GM18505 (cell line): ENCODE measurements around the gene RASGEF1B.
"Not testable (repeated sequence)": the region's sequence is repeated elsewhere in the genome, so short reads cannot be mapped to it uniquely, and the experiment has no call there.

ENCODE experiments used
- ATAC-seq: cut with Tn5 transposase; IDR thresholded peaks from one replicate; pipeline ENCODE4 v1.9.1; 2021; ENCODE audit not compliant: unreplicated experiment
- POLR2A ChIP-seq: IDR thresholded peaks from 4 replicates; pipeline ENCODE4 v1.6.1; 2011; ENCODE audit warnings: borderline replicate concordance; ENCODE audit not compliant: insufficient read depth, insufficient read length; ENCODE audit errors: extremely low read depth

Gene RASGEF1B

DNA sequence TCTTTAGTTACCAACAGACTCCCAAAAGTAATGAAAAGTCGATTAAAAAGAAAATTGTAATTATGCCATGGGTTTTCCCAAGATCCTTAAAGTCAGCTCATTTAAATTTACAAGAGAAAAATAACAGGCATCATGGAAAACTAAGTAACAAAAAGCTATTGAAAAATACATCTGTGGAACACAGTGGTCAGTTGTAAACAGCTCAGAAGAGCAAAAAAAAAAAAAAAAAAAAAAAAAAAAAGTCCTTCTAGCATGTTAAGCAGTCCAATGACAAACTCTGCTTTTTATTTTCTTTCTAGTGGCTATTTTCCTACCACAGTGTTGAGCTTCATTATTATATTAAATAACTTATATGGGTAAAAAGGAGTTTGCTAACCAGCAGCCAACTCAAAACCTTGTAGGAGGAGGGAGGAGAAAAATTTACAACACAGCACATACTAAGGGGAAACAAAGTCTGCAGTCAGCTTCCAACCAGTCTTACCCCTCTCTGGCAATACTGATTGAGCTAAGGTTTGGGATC lies 44.9 kb downstream of the RASGEF1B start:
- no peak for ATAC-seq
- no peak for TF ChIP-seq POLR2A

DNA sequence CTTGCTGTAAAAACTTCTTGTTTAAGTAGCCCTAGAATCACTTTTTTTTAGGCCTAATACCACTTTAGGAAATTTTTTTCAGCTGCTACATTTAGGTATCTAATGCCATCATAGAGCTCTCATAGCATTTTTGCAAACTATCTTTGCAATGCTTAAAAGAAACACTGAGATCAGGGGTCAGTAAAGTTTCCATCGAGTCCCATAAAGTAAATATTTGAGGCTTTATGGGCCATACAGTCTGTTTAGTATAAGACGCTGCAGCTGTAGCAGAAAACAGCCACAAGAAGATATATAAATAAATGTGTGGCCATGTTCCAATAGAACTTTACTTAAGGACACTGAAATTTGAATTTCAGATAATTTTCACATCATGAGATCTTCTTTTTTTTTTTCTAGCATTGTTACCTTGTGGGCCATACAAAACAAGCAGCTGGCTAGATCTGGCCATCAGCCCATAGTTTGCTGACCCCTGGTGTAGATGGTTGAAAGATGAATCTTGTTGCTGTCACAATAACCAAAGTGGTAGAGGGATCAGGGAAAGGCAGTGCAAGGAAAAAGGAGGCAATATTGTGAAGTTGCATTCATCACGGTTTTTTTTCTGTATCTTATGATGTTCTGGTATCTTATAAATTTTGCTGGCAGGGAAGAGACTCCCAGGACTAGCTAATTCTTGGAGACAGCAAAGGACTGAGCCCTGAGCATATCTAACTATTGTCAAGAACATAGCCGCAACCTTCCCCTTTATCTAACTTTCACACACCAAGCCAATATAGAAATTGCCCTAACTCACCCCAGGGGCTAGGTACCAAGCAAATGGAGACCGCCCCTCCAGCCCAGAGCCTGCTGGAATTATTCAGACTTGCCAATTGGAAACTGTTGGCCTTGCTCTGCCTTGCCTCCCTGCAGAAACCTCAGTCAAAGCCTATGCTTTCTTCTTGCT lies 46.6 kb downstream of the RASGEF1B start:
- no peak for TF ChIP-seq POLR2A
- no peak for ATAC-seq

DNA sequence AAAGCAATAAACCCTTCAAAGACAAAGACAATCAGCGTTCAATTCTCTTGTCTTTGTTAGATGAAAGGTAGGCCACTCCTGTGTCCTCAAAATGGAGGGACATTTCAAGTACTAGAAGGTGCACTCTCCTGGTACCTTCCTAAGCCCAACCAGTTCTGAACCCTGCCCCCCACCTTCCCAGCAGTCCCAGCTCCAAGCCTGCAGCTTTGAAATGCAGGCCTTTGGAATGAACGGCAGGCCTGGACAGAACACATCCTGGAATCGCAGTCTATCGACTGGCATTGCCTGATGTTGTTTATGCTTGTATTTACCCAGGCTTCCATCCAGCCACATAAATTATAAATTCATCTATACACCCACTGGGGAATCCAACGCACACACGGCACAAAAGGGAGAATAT lies 47.4 kb downstream of the RASGEF1B start:
- TF ChIP-seq POLR2A, result no peak
- no peak for ATAC-seq

DNA sequence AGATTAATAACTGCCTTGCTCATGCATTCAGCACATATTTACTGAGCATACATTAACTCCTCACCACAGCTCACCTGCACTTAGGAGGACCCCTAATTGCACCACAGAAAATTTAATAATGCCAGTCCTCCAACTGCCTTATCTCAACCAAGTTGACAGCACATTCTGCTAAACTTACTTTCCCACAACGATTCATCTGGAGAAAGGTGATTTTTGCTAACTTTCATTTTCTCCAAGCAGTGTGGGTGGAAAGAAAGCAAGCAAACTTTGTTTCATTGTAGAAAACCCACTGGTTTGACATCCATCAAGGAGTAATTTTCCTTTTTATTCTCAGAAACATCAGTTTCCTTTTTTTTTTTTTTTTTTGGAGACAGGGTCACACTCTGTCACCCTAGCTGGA lies 49.1 kb downstream of the RASGEF1B start:
- no peak for TF ChIP-seq POLR2A
- no peak for ATAC-seq

DNA sequence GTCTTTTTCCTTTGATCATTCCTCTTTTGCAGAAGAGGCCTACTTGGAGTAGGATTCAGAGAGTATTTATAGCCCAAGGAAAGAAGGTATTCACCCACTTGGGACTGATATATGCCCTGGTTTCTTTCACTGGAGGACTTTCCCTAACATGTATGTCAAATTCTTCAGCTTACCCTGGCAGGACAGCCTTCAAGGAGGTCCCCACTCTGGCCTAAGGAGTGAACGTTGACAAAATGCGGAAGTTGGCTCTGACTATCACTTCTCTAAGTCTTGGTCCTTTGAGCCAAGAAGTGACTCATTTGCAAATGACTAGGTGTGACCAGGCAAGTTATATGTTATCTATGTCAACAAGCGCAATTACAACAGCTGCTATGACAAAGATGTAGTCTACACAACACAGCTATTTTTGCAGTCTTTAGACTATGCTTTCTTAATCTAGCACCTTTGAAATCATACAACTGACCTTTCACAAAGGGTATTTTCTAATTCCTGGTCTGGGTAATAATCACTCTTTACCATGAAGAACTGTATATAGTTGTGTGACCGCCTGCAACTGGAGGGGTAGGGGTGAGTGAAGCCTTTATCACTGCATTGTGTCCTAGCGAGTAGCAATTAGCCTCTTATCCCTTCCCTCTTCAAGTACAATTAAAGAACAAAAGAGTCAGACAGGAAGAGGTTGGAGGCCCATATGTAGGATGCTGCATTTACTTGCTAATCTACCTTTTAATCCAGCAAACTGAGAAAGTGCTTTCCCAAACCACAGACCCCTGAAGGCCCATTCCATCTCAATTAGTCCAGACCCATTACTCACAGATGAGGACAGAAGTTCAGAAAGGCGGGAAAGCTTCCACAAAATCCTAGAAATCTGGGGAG lies 50.1 kb downstream of the RASGEF1B start:
- peak; percentile 100 for ATAC-seq
- no peak for TF ChIP-seq POLR2A

DNA sequence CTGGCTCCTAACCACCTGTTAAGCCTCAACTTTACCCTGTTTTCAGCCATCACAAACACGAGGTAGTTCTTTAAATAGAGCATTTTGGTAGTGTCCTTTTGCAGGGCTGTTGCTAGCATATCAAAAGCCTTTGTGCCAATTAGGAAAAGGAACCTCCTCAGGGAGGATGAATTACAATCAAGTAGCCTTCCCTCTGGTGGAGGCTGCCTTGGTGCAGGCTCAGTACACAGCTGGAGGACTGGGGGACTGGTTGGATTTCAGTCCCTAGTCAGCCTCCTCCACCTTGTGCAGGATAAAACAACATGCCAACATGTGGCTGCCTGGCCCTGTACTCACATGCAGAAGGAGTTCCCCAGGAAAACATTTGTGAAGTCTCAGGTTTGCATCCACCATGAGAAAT lies 53.1 kb downstream of the RASGEF1B start:
- TF ChIP-seq POLR2A, result no peak
- ATAC-seq, result no peak

DNA sequence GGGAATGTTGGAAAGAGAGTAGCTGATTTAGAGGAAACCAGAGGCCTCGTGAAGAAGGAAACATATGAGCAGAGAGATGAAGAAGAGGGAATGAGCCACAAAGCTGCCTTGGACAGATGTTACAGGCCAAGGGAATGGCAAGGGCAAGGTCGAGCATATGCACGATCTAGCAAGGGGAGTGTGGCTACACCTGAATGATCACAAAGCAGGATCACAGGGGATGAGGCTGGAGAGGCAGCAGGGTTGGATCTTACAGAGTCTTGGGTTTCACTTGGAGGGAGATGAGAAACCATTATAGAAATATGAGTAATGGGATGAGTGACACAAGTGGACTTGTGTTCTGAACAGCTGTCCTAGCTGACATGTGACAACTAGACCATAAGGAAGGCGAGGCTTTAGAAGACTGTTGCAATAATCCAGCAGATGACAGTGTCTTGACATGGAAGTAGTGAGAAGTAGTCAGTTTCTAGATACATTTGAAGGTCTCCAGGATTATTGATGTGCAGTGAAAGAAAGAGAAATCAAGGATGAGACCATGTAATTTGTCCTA lies 58.7 kb downstream of the RASGEF1B start:
- ATAC-seq, result no peak
- TF ChIP-seq POLR2A, result no peak

DNA sequence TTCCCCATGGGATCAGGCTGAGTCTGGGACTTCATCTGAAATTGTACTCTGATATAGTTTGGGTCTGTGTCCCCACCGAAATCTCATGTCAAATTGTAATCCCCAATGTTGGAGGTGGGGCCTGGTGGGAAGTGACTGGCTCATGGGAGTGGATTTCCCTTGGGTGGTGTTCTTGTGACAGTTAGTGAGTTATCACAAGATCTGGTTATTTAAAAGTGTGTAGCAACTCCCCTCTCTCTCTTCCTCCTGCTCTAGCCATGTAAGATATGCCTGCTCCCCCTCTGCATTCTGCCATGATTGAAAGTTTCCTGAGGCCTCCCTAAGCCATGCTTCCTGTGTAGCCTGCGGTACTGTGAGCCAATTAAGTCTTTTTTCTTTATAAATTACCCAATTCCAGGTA lies 61.0 kb downstream of the RASGEF1B start:
- no peak for TF ChIP-seq POLR2A
- no peak for ATAC-seq

DNA sequence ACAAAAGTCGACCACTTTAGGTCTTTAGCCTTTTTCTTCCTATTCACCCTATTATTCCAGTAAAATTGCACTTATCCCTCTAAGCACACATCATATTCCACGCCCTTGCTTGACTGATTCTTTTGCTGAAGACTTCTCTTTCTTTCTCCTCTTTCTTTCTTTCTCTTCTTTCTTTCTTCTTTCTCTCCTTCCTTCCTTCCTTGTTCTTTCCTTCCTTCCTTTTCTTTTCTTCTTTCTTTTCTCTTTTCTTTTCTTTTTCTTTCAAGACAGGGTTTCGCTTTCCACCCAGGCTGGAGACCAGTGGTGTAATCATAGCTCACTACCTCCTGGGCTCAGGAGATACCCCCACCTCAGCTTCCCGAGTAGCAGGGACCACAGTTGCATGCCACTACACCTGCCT lies 61.9 kb downstream of the RASGEF1B start:
- ATAC-seq, result no peak
- TF ChIP-seq POLR2A, result no peak

DNA sequence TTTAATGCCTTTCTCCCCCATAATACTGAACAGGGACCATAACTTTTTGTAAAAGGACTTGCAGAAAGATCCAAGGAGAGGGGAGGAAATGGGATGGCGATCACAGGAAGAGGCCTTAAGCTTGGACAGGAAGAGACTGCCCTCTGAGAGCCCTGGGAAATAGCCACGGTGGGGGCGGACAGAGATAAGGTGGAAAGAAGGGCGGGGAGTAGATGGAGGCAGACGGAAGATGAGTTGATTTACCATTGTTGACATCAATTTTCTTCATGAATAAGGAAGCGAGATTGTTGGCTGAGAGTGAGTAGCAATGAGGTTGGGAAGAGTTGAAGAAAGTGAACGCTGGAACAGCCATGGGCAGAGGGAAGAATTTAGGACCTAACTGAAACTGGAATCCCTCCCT lies 63.4 kb downstream of the RASGEF1B start:
- ATAC-seq, result no peak
- TF ChIP-seq POLR2A, result no peak

DNA sequence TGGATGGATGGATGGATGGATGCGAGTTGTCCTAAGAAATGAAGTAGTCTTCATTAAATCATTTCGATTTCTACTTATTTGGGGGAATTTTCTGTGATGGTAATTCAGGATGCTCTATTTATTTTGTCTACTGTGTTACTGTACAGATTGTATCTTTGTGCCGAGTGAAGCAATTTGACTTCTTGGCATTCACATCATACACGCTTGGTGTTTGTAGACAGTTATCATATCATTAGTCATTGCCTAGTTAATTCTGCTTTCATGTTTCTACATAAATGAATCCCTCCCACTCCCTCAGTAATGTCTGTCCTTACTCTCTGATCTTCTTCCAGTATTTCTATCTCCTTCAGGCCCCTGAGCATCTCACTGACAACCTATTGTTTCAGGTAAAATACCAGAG lies 64.0 kb downstream of the RASGEF1B start:
- ATAC-seq, result no peak
- TF ChIP-seq POLR2A, result no peak

DNA sequence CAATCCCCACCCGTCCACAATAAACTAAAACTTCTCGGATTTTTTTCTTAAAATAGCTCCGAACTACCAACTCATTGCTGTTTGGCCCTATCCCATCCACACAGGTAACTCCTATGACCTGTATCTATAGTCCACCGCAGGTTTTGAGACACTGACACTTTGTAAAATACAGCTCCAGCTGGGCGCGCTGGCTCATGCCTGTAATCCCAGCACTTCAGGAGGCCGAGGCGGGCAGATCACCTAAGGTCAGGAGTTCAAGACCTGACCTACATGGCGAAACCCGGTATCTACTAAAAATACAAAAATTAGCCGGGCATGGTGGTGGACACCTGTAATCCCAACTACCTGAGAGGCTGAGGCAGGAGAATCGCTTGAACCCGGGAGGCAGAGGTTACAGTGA lies 65.2 kb downstream of the RASGEF1B start:
- not testable (repeated sequence) for ATAC-seq

DNA sequence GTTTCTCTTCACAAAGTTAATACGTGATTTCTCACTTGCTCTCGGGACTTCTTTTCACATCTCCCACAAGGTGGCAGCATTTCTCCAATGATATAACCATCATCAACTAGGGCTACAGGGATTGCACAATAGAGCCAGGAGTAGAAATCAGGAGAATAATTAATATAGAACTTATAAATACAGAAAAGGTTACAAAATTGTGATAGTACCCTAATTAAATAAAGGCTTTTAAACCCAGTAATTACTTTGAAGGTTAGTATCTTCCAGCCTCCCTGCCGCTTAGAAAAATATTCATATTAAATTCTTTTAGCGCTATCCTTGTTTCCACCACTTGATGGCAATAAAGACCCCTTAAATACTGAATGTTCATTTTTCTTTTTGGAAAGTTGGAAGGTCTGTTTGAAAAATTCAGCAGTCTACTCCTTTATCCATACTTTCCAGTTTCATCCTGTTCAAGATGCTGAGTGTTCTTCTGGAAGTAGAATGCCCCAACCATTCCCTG lies 65.8 kb downstream of the RASGEF1B start:
- no peak for TF ChIP-seq POLR2A
- peak; percentile 75 for ATAC-seq
